Skeletal muscle tissue (tissue), 4 donors: Measurements from ENCODE around the gene SLC37A2. TPM values are rescaled to one million over a fixed set of nuclear protein-coding genes. Genes with fewer than 3 reads are reported as not detected.
"Not testable (repeated sequence)": the region's sequence is repeated elsewhere in the genome, so short reads cannot be mapped to it uniquely, and the experiment has no call there.

Experiments
- H3K27ac ChIP-seq: one replicate; pipeline ENCODE4 v1.7.0; 2013; ENCODE audit warnings: mild to moderate bottlenecking, low read depth, low read length, inconsistent platforms
- H3K27me3 ChIP-seq, 3 donors: one replicate each; pipeline ENCODE4 v1.7.0; 2013; ENCODE audit warnings: low read length in 3 of 3; ENCODE audit not compliant: control insufficient read depth in 3 of 3, insufficient read depth in 3 of 3
- H3K36me3 ChIP-seq, 3 donors: one replicate each; pipeline ENCODE4 v1.7.0; 2013; ENCODE audit warnings: low read length in 3 of 3; ENCODE audit not compliant: control insufficient read depth in 3 of 3, insufficient read depth in 3 of 3
- H3K4me1 ChIP-seq, 3 donors: one replicate each; pipeline ENCODE4 v1.7.0; 2013; ENCODE audit warnings: low read length in 3 of 3, mild to moderate bottlenecking in 3 of 3; ENCODE audit not compliant: control insufficient read depth in 3 of 3, insufficient read depth in 3 of 3
- H3K4me3 ChIP-seq, 3 donors: one replicate each; pipeline ENCODE4 v1.7.0; 2013; ENCODE audit warnings: low read length in 3 of 3
- H3K9ac ChIP-seq, 3 donors: one replicate each; pipeline ENCODE4 v1.7.0; 2013; ENCODE audit warnings: low read length in 3 of 3, mild to moderate bottlenecking in 3 of 3, moderate library complexity in 2 of 3, low read depth in 1 of 3
- H3K9me3 ChIP-seq, 3 donors: one replicate each; pipeline ENCODE4 v1.7.0; 2013; ENCODE audit warnings: low read length in 3 of 3; ENCODE audit not compliant: control insufficient read depth in 3 of 3
- total RNA-seq: library from RNA; depleted of rRNA; stranded (reverse); fragments of >200 nt; gene quantifications from one replicate; pipeline ENCODE4 v1.2.3, GENCODE V29; 2014
- donor health status: Osteomylitis.

Gene SLC37A2
- total RNA-seq, 1 donor from 2014 or later, result 3.7 TPM

DNA sequence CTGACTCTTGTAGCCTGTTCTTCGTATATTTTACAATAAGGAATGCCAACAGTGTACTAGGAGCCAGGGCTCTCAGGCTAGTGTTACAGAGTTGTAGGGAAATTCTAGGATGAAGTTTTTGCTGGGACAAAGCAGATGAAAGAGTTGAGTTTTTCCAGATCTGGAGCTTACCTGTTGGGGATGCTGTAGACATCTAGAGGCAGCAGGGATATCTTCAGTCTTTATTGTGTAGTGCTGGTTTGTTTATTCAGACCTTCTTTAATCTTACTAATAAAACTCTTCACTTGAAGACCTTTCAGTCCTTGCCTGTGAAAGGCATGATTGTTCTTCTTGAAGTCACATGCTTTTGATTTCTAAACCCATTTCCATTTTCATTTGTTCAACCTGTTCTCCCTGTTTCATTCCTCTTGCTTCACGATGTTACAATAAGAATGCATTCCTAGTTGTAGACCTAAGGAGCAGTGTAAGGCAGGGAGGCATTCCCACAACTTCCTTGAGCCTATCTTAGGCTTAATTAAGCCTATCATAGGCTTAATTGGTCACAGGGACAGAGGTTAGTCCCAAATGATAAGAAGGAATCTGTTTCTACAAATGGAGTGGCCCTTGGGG lies 7.9 kb upstream of the SLC37A2 start:
- no peak overlapping the region for H3K9ac ChIP-seq
- H3K36me3 ChIP-seq, result no peaks in the 10 kb centered on the region

DNA sequence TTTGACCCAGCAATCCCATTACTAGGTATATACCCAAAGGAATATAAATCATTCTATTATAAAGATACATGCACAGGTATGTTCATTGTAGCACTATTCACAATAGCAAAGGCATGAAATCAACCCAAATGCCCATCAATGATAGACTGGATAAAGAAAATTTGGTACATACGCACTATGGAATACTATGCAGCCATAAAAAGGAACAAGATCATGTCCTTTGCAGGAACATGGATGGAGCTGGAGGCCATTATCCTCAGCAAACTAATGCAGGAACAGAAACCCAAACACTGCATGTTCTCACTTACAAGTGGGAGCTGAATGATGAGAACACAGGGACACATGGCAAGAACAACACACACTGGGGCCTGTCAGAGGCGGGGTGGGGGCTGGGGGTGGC lies 7.0 kb upstream of the SLC37A2 start:
- H3K36me3 ChIP-seq, H3K9ac ChIP-seq, H3K9me3 ChIP-seq, H3K27me3 ChIP-seq, H3K4me3 ChIP-seq, H3K27ac ChIP-seq, H3K4me1 ChIP-seq: not testable (repeated sequence)

More for the DNA sequence above, 7.9 kb upstream of the SLC37A2 start:
- no peaks in the 10 kb centered on the region for H3K27me3 ChIP-seq
- H3K4me1 ChIP-seq, result no peaks in the 10 kb centered on the region
- no peak overlapping the region for H3K27ac ChIP-seq
- no peak overlapping the region for H3K4me3 ChIP-seq
- no peaks in the 10 kb centered on the region for H3K9me3 ChIP-seq

DNA sequence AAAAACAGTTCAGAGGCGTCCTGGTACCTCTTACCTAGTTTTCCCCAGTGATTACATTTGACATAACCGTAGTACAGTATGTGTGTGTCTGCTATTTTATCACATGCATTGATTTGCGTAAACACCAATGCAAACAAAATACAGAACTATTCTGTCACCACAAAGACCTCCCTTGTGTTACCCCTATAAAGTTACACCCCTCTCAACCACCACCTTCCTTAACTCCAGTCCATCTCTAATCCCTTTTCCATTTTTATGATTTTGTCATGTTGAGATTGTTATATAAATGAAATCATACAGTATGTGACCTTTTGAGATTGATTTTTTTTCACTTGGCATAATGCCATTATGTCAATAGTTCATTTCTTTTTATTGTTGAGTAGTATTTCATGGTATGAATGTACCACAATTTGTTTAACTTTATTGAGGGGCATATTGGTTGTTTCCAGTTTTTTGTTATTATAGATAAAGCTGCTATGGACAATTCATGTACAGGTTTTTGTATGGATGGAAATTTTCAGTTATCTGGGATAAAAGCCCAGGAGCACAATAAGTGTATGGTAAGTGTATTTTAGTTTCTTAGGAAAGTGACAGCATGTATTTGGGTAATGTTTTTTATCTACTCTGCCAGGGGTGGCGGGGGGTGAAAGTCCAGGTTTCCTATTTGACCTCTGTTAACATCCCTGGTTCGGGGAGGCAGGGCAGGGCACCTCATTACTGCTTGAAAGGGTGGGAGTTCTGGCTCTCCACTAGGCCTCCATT lies 6.0 kb upstream of the SLC37A2 start:
- Histone ChIP-seq H3K4me3 (no peak overlapping the region), H3K36me3 (no peaks in the 10 kb centered on the region)

DNA sequence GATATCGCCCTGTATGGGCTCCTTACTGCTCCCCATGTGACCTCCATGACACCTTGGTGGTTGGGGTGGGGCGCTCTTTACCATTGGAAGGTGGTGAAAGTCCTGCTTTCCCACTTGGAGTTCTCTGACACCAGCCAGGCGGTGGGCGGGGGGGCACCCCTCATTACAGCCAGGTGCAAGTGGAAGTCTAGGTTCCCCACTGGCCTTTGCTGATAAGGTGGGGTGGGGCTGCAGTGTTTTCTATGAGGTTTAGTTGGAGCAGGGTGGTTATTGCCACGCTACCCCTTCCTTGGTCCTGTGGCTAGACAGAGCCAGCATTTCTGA lies 5.5 kb upstream of the SLC37A2 start:
- H3K36me3 ChIP-seq, result no peaks in the 10 kb centered on the region
- H3K9me3 ChIP-seq, result no peaks in the 10 kb centered on the region
- no peak overlapping the region for H3K4me3 ChIP-seq
- H3K27me3 ChIP-seq, result no peaks in the 10 kb centered on the region
- no peak overlapping the region for H3K27ac ChIP-seq
- peaks cover 0 to 2% (median 0%) of the 10 kb centered on the region in 3 donors for H3K4me1 ChIP-seq
- H3K9ac ChIP-seq, result no peak overlapping the region

More for the DNA sequence above, 6.0 kb upstream of the SLC37A2 start:
- no peak overlapping the region for H3K27ac ChIP-seq
- H3K4me1 ChIP-seq, result no peaks in the 10 kb centered on the region
- H3K27me3 ChIP-seq, result no peaks in the 10 kb centered on the region
- H3K9ac ChIP-seq, result no peak overlapping the region
- no peaks in the 10 kb centered on the region for H3K9me3 ChIP-seq

DNA sequence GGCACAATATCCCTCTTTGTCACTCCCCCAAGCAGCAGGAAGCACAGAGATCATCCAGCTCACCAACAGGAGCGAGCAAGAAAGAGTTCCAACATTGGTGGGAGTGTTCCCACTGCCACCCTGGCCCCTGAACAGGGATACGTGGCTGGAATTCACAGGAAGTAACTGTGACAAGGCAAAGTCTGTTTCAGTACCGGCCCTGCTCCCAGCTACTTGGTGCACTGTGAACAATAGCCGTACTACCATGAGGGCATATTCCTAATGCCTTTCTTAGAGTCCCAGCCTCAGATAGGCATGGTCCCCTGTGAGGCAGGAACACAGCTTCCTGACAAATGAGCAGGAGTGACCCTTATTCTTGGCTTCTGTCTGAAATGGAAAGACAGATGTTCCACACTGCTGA lies 1.8 kb upstream of the SLC37A2 start:
- Histone ChIP-seq H3K27ac (no peak overlapping the region), H3K27me3 (peaks cover 0 to 4% (median 3%) of the 10 kb centered on the region in 3 donors), H3K9ac (no peak overlapping the region), H3K9me3 (no peaks in the 10 kb centered on the region), H3K4me3 (no peak overlapping the region), H3K4me1 (peaks cover 5 to 12% (median 9%) of the 10 kb centered on the region in 3 donors), H3K36me3 (no peaks in the 10 kb centered on the region)

- H3K4me1 ChIP-seq, result peaks cover 5 to 12% (median 9%) of the 10 kb centered on the region in 3 donors
- H3K9ac ChIP-seq, result peak overlapping the region; percentile 66 to 83 (median 74)
- H3K27me3 ChIP-seq, result peaks cover 0 to 6% (median 5%) of the 10 kb centered on the region in 3 donors
- no peaks in the 10 kb centered on the region for H3K9me3 ChIP-seq
- H3K4me3 ChIP-seq, result peak overlapping the region; percentile 81 to 93 (median 85)
- peak overlapping the region; percentile 46 for H3K27ac ChIP-seq
- H3K36me3 ChIP-seq, result no peaks in the 10 kb centered on the region
These were observed 731 bp upstream of the SLC37A2 start for GRCh38 chr11:125062218-125062930.

DNA sequence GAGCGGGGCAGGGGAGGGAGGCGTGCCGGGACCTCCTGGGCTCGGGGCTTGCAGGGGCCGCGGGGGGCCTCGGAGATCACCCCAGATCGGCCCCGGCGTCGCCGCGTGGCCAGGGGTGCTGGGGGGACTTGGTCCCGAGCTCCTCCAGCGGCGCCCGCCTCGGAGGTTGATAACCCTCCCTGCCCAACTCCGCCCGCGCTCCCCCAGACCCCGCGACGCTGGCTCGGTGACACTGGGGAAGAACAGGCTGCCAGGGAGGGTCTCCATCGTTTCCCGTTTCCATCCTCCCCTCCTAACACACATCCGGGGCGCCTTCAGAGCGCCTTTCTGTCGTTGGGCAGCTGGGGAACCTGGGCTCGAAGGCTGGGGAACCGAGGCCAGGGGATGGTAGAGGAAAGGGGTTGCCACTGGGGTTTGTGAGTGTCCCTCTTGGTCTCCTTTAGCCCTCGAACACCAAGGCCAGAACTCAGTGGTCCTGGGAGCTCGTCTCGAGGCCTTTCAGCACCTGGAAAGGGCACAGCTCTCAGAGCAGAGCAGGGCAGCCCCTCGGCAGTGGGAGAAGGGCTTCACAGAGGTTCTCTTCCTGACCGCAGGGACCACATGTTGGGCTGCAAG lies 431 bp downstream of the SLC37A2 start:
- peaks cover 5 to 12% (median 12%) of the 10 kb centered on the region in 3 donors for H3K4me1 ChIP-seq
- no peaks in the 10 kb centered on the region for H3K36me3 ChIP-seq
- H3K9me3 ChIP-seq, result no peaks in the 10 kb centered on the region
- peak overlapping the region; percentile 46 for H3K27ac ChIP-seq
- H3K9ac ChIP-seq, result peak overlapping the region; percentile 43 to 83 (median 66)
- H3K27me3 ChIP-seq, result peaks cover 0 to 6% (median 5%) of the 10 kb centered on the region in 3 donors
- peak overlapping the region; percentile 81 to 93 (median 85) for H3K4me3 ChIP-seq

DNA sequence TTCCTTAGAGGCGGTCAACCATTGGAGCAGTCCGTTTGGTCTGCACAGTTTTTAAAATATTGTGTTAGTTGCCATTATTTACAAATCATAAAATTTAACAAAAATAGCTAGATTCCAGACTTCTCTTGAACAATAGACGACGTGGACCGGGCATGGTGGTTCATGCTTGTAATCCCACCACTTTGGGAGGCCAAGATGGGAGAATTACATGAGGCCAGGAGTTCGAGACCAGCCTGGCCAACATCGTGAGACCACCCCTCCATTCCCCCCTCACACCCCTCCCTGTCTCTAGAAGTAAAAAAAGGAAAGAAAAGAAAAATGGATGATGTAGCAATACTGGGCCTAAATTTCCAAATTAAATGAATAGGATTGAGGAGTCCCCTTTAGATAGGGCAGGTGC lies 965 bp downstream of the SLC37A2 start:
- Histone ChIP-seq H3K9me3 (no peaks in the 10 kb centered on the region), H3K27ac (peak overlapping the region; percentile 46), H3K27me3 (peaks cover 0 to 6% (median 5%) of the 10 kb centered on the region in 3 donors), H3K4me3 (peak overlapping the region; percentile 81 to 93 (median 85)), H3K9ac (peak overlapping the region; percentile 43 to 83 (median 66)), H3K36me3 (no peaks in the 10 kb centered on the region), H3K4me1 (peaks cover 5 to 12% (median 12%) of the 10 kb centered on the region in 3 donors)

DNA sequence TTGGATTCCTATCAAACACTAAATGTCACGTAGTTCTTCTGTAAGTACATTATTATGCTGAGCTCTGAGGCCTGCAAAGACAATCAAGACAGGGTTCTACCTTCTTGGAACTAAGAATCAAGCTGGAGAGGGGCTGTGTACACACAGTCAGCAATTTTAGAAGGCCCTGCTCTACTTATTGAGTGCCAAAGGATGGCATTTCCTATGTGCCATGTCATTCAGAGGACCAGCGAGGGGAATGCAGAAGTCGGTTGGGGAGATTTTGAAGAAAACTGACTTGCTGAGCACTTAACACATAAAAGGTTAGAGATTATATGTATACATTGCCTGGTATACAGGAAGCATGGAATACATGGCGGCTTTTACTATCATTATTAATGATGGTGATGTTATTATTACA lies 5.3 kb downstream of the SLC37A2 start:
- H3K36me3 ChIP-seq, result no peaks in the 10 kb centered on the region
- H3K4me3 ChIP-seq, result no peak overlapping the region
- H3K27ac ChIP-seq, result no peak overlapping the region
- peaks cover 0 to 10% (median 7%) of the 10 kb centered on the region in 3 donors for H3K27me3 ChIP-seq
- no peaks in the 10 kb centered on the region for H3K9me3 ChIP-seq
- H3K9ac ChIP-seq, result no peak overlapping the region
- H3K4me1 ChIP-seq, result peaks cover 13 to 28% (median 14%) of the 10 kb centered on the region in 3 donors
